Upper lobe of right lung (tissue), 1 donor: ENCODE data around the gene MEGF6. TPM values are rescaled to one million over a fixed set of nuclear protein-coding genes. Genes with fewer than 3 reads are reported as not detected.

Experiments used
- ATAC-seq: fragments of 200-7000 bp; cut with Tn5 transposase; one replicate; pipeline ENCODE4 v1.9.1; 2020; ENCODE audit warnings: mild to moderate bottlenecking, moderate library complexity
- DNase-seq: peaks from one replicate; pipeline ENCODE4 v3.0.0-alpha.2; 2020
- H3K27ac ChIP-seq: fragments of 200-600 bp; one replicate; pipeline ENCODE4 v1.8.0; 2022
- H3K27me3 ChIP-seq: fragments of 200-600 bp; one replicate; pipeline ENCODE4 v1.8.0; 2022; ENCODE audit warnings: mild to moderate bottlenecking
- H3K36me3 ChIP-seq: fragments of 200-600 bp; one replicate; pipeline ENCODE4 v1.8.0; 2022
- H3K4me1 ChIP-seq: fragments of 200-600 bp; one replicate; pipeline ENCODE4 v1.8.0; 2022
- H3K4me3 ChIP-seq: fragments of 200-600 bp; one replicate; pipeline ENCODE4 v1.8.0; 2022; ENCODE audit warnings: mild to moderate bottlenecking
- H3K9me3 ChIP-seq: fragments of 200-600 bp; one replicate; pipeline ENCODE4 v1.8.0; 2022
- intact Hi-C: fragments of 100-400 bp; cut with DNase I; formaldehyde crosslinking; loops from one replicate; pipeline ENCODE4 v1.11.0; 2022
- total RNA-seq: library from RNA; stranded (reverse); fragmentation: NEBNext Ultra II Directional; extraction: Animal tissue kit (Norgen Biotek cat#: 25700); gene quantifications from one replicate; pipeline ENCODE4 v1.2.1, GENCODE V29; 2021
- TF ChIP-seq, protein P1 (sequence below): fragments of 200-600 bp; IDR thresholded peaks from one replicate; pipeline ENCODE4 v1.8.0; 2022; ENCODE audit warnings: antibody characterized with exemption
- donor health status: DM: no; HTN: yes; CAD: no; lungs with severe emphysema.

Gene MEGF6
- total RNA-seq, 1 donor from 2014 or later = 96.6 TPM

DNA sequence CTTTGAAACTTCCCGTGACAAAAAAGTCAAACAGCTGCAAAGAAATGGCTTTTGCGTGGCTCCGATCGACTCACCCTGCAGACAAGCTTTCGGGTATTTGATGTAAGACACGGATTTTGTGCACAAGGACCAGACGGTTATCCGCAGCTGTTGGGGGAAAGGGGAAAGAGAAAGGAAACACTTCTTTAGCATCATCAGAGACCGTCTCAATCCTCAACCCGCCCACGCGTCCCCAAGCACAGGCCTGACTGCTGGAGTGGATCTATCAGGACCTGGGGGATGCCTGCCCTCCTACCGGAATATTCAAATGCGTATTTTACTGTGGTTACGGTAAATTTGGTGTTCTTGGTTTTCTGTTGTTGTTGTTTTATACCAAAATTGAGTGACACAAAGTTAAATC lies 27.4 kb upstream of the MEGF6 start:
- H3K36me3 ChIP-seq = peaks cover 56% of the 10 kb centered on the region
- TF ChIP-seq, protein P1, sequence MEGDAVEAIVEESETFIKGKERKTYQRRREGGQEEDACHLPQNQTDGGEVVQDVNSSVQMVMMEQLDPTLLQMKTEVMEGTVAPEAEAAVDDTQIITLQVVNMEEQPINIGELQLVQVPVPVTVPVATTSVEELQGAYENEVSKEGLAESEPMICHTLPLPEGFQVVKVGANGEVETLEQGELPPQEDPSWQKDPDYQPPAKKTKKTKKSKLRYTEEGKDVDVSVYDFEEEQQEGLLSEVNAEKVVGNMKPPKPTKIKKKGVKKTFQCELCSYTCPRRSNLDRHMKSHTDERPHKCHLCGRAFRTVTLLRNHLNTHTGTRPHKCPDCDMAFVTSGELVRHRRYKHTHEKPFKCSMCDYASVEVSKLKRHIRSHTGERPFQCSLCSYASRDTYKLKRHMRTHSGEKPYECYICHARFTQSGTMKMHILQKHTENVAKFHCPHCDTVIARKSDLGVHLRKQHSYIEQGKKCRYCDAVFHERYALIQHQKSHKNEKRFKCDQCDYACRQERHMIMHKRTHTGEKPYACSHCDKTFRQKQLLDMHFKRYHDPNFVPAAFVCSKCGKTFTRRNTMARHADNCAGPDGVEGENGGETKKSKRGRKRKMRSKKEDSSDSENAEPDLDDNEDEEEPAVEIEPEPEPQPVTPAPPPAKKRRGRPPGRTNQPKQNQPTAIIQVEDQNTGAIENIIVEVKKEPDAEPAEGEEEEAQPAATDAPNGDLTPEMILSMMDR = no peak
- H3K27ac ChIP-seq = no peak overlapping the region
- peak; percentile 34 for DNase-seq
- H3K4me3 ChIP-seq = no peak overlapping the region
- ATAC-seq = no peak
- no peaks in the 10 kb centered on the region for H3K9me3 ChIP-seq
- H3K4me1 ChIP-seq = no peaks in the 10 kb centered on the region
- H3K27me3 ChIP-seq = no peaks in the 10 kb centered on the region
- intact Hi-C loops = no loop called here

DNA sequence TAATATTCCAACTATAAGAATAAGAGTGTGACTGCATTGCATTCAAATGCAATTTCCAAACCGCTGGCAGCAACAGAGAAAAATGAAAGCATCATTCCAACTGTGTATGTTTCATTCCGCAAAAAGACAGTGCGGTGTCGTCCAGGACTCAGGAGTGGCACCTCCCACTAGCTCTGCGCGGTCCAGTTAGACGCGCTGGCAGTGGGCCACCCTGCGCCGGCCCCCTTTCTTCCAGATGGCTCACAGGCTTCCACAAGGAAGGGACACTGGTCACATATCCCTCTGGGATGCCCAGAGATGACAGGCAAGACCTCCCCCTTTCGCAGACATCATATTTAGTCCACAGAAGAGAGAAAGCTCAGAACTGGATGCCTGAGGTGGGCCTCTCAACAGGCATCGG lies 26.7 kb upstream of the MEGF6 start:
- H3K27me3 ChIP-seq = no peaks in the 10 kb centered on the region
- DNase-seq (peak; percentile 20), ATAC-seq (no peak)
- peaks cover 58% of the 10 kb centered on the region for H3K36me3 ChIP-seq
- no peak overlapping the region for H3K27ac ChIP-seq
- TF ChIP-seq, protein P1 = no peak
- intact Hi-C loops = no loop called here
- H3K4me3 ChIP-seq = no peak overlapping the region
- H3K9me3 ChIP-seq = no peaks in the 10 kb centered on the region
- H3K4me1 ChIP-seq = no peaks in the 10 kb centered on the region

DNA sequence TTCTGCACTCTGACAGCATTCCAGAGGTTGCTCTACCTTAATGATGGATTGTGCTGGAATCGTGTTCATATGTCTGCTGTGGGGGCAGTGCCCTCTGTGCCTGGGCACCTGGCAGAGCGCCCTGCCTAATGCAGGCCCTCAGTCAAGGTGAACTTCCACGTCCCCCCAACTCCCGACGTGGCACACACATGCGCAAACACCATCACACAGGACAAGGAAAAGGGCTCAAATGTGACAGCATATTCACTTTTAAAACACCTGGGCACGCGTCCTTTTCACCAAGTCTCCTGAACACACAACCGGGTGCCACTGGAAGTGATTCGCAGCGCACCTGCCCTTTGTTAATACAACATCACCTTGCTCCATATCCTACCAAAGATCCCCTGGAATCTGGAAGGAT lies 25.2 kb upstream of the MEGF6 start:
- no peaks in the 10 kb centered on the region for H3K27me3 ChIP-seq
- no peak overlapping the region for H3K4me3 ChIP-seq
- TF ChIP-seq, protein P1 = no peak
- no peak for ATAC-seq
- intact Hi-C loops = no loop called here
- no peak overlapping the region for H3K27ac ChIP-seq
- H3K36me3 ChIP-seq = peaks cover 68% of the 10 kb centered on the region
- DNase-seq = peak; percentile 44
- H3K4me1 ChIP-seq = no peaks in the 10 kb centered on the region
- no peaks in the 10 kb centered on the region for H3K9me3 ChIP-seq

DNA sequence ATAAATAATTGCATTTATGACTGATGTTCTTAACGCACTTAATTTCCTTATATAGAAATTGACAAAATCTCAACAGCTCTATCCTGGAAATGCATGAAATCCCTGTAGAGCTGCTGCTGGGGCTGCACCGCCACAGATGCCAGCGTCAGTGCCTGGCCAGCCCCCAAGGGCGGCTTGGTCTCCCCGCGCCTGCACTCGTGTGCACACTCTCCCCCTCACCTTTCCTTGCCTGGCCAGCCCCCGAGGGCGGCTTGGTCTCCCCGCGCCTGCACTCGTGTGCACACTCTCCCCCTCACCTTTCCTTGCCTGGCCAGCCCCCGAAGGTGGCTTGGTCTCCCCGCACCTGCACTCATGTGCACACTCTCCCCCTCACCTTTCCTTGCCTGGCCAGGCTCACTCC lies 24.8 kb upstream of the MEGF6 start:
- H3K4me1 ChIP-seq = no peaks in the 10 kb centered on the region
- TF ChIP-seq, protein P1 = no peak
- H3K9me3 ChIP-seq = no peaks in the 10 kb centered on the region
- peaks cover 72% of the 10 kb centered on the region for H3K36me3 ChIP-seq
- no peaks in the 10 kb centered on the region for H3K27me3 ChIP-seq
- no peak overlapping the region for H3K27ac ChIP-seq
- peak; percentile 13 for DNase-seq
- intact Hi-C loops = no loop called here
- H3K4me3 ChIP-seq = no peak overlapping the region
- no peak for ATAC-seq

DNA sequence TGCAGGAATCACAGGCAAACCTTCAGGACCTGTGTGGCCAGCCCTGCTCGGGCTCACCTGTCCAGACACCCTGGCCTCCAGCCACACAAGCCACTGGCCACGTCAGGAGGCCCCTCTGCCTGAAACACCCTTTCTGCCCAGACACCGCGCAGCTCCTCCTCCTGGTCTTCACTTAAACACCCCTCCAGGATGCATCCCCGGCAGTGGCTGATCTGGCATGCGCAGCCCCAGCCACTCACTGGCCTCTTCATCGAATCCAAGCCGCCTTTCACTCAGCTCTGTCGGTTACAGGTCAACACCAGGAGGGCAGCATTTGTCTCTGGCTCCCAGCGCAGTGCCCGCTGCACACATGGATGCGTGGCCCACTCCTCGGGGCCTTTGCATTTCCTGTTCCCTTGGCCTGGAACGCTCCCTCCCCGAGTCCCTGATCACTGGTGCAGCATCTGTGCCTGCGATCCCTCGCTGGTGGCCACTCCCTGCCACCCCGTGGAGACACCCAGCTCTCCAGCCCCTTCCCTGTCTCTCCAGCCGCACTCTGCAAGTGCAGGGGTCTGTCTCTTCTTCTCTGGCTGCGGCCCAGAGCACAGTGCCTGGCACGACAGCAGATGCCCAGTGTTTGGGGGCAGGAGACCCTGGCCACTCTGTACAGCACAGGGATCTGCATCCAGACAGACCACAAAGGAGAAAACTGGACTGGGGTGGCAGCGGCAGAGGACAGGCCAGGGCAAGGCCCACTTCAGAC lies 22.9 kb upstream of the MEGF6 start:
- intact Hi-C loops = no loop called here
- no peak for DNase-seq
- ATAC-seq = no peak
- Histone ChIP-seq H3K4me3 (no peak overlapping the region), H3K27ac (no peak overlapping the region), H3K27me3 (no peaks in the 10 kb centered on the region), H3K4me1 (no peaks in the 10 kb centered on the region), H3K36me3 (peaks cover 90% of the 10 kb centered on the region), H3K9me3 (no peaks in the 10 kb centered on the region)
- TF ChIP-seq, protein P1 = no peak
